ENCODE results near the gene UGT3A1. TPM values are rescaled to one million over a fixed set of nuclear protein-coding genes. Genes with fewer than 3 reads are reported as not detected.

The UGT3A1 gene
- total and polyA plus RNA-seq, 2 experiments from 2014 or later, result 1.6 to 3.1 TPM

DNA sequence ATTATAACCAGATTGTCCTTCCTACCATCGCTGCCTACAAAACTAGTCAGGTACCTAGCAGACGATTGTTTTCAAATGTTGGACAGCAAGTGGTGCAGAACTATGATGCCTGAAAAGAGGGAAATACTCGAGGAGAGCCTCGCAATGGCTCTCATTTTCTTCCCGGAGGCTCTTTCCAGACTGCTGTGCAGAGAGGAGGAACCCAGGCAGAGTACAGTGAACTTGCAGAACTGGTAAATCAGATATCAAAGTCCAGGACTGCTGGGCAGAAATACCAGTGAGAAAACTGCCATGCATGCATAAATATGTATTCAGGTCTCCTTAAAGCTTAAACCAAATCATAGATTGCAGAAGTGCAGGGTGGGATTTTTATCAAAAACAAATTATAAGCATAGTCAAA, 26.4 kb upstream of the UGT3A1 start (continued):
- TF ChIP-seq, protein P1, sequence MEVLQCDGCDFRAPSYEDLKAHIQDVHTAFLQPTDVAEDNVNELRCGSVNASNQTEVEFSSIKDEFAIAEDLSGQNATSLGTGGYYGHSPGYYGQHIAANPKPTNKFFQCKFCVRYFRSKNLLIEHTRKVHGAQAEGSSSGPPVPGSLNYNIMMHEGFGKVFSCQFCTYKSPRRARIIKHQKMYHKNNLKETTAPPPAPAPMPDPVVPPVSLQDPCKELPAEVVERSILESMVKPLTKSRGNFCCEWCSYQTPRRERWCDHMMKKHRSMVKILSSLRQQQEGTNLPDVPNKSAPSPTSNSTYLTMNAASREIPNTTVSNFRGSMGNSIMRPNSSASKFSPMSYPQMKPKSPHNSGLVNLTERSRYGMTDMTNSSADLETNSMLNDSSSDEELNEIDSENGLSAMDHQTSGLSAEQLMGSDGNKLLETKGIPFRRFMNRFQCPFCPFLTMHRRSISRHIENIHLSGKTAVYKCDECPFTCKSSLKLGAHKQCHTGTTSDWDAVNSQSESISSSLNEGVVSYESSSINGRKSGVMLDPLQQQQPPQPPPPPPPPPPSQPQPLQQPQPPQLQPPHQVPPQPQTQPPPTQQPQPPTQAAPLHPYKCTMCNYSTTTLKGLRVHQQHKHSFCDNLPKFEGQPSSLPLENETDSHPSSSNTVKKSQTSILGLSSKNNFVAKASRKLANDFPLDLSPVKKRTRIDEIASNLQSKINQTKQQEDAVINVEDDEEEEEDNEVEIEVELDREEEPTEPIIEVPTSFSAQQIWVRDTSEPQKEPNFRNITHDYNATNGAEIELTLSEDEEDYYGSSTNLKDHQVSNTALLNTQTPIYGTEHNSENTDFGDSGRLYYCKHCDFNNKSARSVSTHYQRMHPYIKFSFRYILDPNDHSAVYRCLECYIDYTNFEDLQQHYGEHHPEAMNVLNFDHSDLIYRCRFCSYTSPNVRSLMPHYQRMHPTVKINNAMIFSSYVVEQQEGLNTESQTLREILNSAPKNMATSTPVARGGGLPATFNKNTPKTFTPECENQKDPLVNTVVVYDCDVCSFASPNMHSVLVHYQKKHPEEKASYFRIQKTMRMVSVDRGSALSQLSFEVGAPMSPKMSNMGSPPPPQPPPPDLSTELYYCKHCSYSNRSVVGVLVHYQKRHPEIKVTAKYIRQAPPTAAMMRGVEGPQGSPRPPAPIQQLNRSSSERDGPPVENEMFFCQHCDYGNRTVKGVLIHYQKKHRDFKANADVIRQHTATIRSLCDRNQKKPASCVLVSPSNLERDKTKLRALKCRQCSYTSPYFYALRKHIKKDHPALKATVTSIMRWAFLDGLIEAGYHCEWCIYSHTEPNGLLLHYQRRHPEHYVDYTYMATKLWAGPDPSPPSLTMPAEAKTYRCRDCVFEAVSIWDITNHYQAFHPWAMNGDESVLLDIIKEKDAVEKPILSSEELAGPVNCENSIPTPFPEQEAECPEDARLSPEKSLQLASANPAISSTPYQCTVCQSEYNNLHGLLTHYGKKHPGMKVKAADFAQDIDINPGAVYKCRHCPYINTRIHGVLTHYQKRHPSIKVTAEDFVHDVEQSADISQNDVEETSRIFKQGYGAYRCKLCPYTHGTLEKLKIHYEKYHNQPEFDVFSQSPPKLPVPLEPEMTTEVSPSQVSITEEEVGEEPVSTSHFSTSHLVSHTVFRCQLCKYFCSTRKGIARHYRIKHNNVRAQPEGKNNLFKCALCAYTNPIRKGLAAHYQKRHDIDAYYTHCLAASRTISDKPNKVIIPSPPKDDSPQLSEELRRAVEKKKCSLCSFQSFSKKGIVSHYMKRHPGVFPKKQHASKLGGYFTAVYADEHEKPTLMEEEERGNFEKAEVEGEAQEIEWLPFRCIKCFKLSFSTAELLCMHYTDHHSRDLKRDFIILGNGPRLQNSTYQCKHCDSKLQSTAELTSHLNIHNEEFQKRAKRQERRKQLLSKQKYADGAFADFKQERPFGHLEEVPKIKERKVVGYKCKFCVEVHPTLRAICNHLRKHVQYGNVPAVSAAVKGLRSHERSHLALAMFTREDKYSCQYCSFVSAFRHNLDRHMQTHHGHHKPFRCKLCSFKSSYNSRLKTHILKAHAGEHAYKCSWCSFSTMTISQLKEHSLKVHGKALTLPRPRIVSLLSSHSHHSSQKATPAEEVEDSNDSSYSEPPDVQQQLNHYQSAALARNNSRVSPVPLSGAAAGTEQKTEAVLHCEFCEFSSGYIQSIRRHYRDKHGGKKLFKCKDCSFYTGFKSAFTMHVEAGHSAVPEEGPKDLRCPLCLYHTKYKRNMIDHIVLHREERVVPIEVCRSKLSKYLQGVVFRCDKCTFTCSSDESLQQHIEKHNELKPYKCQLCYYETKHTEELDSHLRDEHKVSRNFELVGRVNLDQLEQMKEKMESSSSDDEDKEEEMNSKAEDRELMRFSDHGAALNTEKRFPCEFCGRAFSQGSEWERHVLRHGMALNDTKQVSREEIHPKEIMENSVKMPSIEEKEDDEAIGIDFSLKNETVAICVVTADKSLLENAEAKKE (CRISPR knock-in tag; IDR thresholded peaks at IDR 0.05), result no peak
- no peak for TF ChIP-seq CREB1 (CRISPR knock-in tag; IDR thresholded peaks at IDR 0.05; ENCODE audit: low read depth)
- TF ChIP-seq JUNB (IDR thresholded peaks at IDR 0.05; ENCODE audit: unreplicated experiment), result no peak
- TF ChIP-seq ZNF114 (CRISPR knock-in tag; IDR thresholded peaks at IDR 0.05), result no peak
- TF ChIP-seq, protein P2, sequence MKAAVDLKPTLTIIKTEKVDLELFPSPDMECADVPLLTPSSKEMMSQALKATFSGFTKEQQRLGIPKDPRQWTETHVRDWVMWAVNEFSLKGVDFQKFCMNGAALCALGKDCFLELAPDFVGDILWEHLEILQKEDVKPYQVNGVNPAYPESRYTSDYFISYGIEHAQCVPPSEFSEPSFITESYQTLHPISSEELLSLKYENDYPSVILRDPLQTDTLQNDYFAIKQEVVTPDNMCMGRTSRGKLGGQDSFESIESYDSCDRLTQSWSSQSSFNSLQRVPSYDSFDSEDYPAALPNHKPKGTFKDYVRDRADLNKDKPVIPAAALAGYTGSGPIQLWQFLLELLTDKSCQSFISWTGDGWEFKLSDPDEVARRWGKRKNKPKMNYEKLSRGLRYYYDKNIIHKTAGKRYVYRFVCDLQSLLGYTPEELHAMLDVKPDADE (IDR thresholded peaks at IDR 0.05), result no peak
- no peak for TF ChIP-seq STAT1 (IDR thresholded peaks at IDR 0.05; ENCODE audit: unreplicated experiment)
- no peak for TF ChIP-seq EZH2phosphoT487 (IDR thresholded peaks at IDR 0.05; ENCODE audit: unreplicated experiment)

DNA sequence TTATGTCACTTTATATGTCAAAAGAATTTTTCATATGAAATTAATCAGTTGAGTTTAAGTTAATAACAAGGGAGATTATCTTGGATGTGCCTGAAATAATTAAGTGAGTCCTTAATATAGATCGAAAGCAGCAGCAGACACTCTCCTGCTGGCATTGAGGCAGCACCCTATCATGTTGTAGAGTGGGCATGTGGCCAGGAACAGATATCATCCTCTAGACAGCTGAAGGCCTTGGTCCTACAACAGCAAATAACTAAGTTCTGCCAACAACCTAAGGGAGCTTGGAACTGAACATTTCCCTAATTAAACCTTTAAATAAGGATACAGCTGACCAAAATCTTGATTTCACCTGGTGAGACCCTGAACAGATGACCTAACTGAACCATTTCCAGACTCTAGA, 25.8 kb upstream of the UGT3A1 start:
- H3K9me2 ChIP-seq (ENCODE audit: insufficient read depth), result peaks cover 3% of the 10 kb centered on the region; the same call in 1 of the 2 replicates
- peaks cover 63% of the 10 kb centered on the region for H3K9me3 Mint-ChIP-seq
- H3K27me3 Mint-ChIP-seq (ENCODE audit: insufficient read depth, low read depth, poor library complexity), result no peaks in the 10 kb centered on the region
- TF ChIP-seq, protein P1 (CRISPR knock-in tag; IDR thresholded peaks at IDR 0.05), result no peak
- TF ChIP-seq POLR2AphosphoS5 (IDR thresholded peaks at IDR 0.05; ENCODE audit: low read depth) (no peak), CREB1 (CRISPR knock-in tag; IDR thresholded peaks at IDR 0.05; ENCODE audit: low read depth) (no peak), ZNF114 (CRISPR knock-in tag; IDR thresholded peaks at IDR 0.05) (no peak), EZH2 (IDR thresholded peaks at IDR 0.05; ENCODE audit: low read depth, unreplicated experiment) (no peak), STAT1 (IDR thresholded peaks at IDR 0.05; ENCODE audit: unreplicated experiment) (no peak), JUNB (IDR thresholded peaks at IDR 0.05; ENCODE audit: unreplicated experiment) (no peak)

More for the DNA sequence above, 25.8 kb upstream of the UGT3A1 start:
- no peaks in the 10 kb centered on the region for H3K27me3 ChIP-seq (ENCODE audit: insufficient read depth)
- Mint-ChIP-seq H3K4me1 (no peaks in the 10 kb centered on the region), H3K4me3 (no peak overlapping the region), H3K27ac (no peak overlapping the region), H3K36me3 (ENCODE audit: low read depth) (peaks cover 22% of the 10 kb centered on the region)
- no peak for DNase-seq (ENCODE audit: low spot score)
- no peaks in the 10 kb centered on the region for H3F3A ChIP-seq (replicated peaks; ENCODE audit: low read depth)
- no peaks in the 10 kb centered on the region for H3K4me1 ChIP-seq (ENCODE audit: insufficient read depth)
- H2AFZ ChIP-seq, result no peak overlapping the region
- no peak for ATAC-seq
- H3K4me2 ChIP-seq, result no peak overlapping the region
- H4K20me1 ChIP-seq (replicated peaks; ENCODE audit: insufficient read depth), result no peaks in the 10 kb centered on the region
- no peaks in the 10 kb centered on the region for H3K79me2 ChIP-seq (replicated peaks; ENCODE audit: insufficient read depth)
- no peaks in the 10 kb centered on the region for H3K36me3 ChIP-seq (ENCODE audit: insufficient read depth)
- no peak overlapping the region for H3K27ac ChIP-seq (ENCODE audit: low read depth)
- H3K4me3 ChIP-seq, result no peak overlapping the region

Measured in GM23338 (cell line).